Thymus (tissue), 14 donors: ENCODE measurements around the gene F8A3. TPM values are rescaled to one million over a fixed set of nuclear protein-coding genes. Genes with fewer than 3 reads are reported as not detected.
"Not testable (repeated sequence)": the region's sequence is repeated elsewhere in the genome, so short reads cannot be mapped to it uniquely, and the experiment has no call there.

Source experiments
- DNase-seq, 9 donors: peaks; one replicate each; pipeline ENCODE4 v3.0.0-alpha.2; 2013; ENCODE audit warnings: low spot score in 9 of 9, low read depth in 6 of 9, missing footprints in 1 of 9
- H3K27ac ChIP-seq, 2 donors: one replicate each; pipeline ENCODE4 v1.5.1; 2013; ENCODE audit warnings: control low read depth in 1 of 2, low read depth in 1 of 2, low read length in 1 of 2, mild to moderate bottlenecking in 1 of 2, moderate library complexity in 1 of 2
- H3K27me3 ChIP-seq, 2 donors: one replicate each; pipeline ENCODE4 v1.5.1; 2013; ENCODE audit warnings: low read length in 1 of 2; ENCODE audit not compliant: control insufficient read depth in 2 of 2, insufficient read depth in 1 of 2
- H3K36me3 ChIP-seq, 2 donors: one replicate each; pipeline ENCODE4 v1.5.1; 2013; ENCODE audit warnings: low read length in 1 of 2, mild to moderate bottlenecking in 1 of 2, moderate library complexity in 1 of 2; ENCODE audit not compliant: control insufficient read depth in 2 of 2, insufficient read depth in 2 of 2
- H3K4me1 ChIP-seq, 2 donors: one replicate each; pipeline ENCODE4 v1.5.1; 2013; ENCODE audit warnings: low read length in 2 of 2; ENCODE audit not compliant: control insufficient read depth in 2 of 2, insufficient read depth in 2 of 2
- H3K4me3 ChIP-seq, 2 donors: one replicate each; pipeline ENCODE4 v1.5.1; 2013; ENCODE audit warnings: low read length in 2 of 2, control low read depth in 1 of 2, mild to moderate bottlenecking in 1 of 2
- H3K9me3 ChIP-seq, 2 donors: one replicate each; pipeline ENCODE4 v1.5.1; 2013; ENCODE audit warnings: low read length in 1 of 2, mild to moderate bottlenecking in 1 of 2; ENCODE audit not compliant: control insufficient read depth in 2 of 2, insufficient read depth in 1 of 2
- WGBS: extraction: QIAGEN DNeasy Blood & Tissue Kit; methylation state at CpG from one replicate; pipeline ENCODE4 v1.1.7; 2013; 5-methylcytosine and 5-hydroxymethylcytosine counted together
- long read RNA-seq, 10 donors: transcript quantifications; one replicate each; lab custom pipeline, GENCODE V29; 2026
- polyA plus RNA-seq: library from polyadenylated mRNA; stranded (reverse); fragments of 200-250 nt; gene quantifications from one replicate; pipeline ENCODE4 v1.2.3, GENCODE V29; 2013
- total RNA-seq: library from RNA; stranded (reverse); fragments of 120-200 nt; gene quantifications from one replicate; pipeline ENCODE4 v1.2.4, GENCODE V29; 2013
- donor health status: healthy.

The F8A3 gene
- total RNA-seq: 0.38 TPM
- 4.4 TPM for polyA plus RNA-seq
- long read RNA-seq, donor 1: 0 reads
- long read RNA-seq, donor 2, transcript F8A3-201 (1 exons, 1,759 nt): major isoform, 21 of 21 reads
- long read RNA-seq, donor 2, partial matches to known transcripts: 0 of 21 reads
- long read RNA-seq, donor 2, other reads (novel, unspliced or antisense): 0 of 21 reads
- long read RNA-seq, donor 3, transcript F8A3-201 (1 exons, 1,759 nt): major isoform, 17 of 17 reads
- long read RNA-seq, donor 3, partial matches to known transcripts: 0 of 17 reads
- long read RNA-seq, donor 3, other reads (novel, unspliced or antisense): 0 of 17 reads
- long read RNA-seq, donor 4, partial matches to known transcripts: 0 of 4 reads
- long read RNA-seq, donor 4, other reads (novel, unspliced or antisense): 0 of 4 reads
- long read RNA-seq, donor 5, transcript F8A3-201 (1 exons, 1,759 nt): major isoform, 7 of 7 reads
- long read RNA-seq, donor 5, partial matches to known transcripts: 0 of 7 reads
- long read RNA-seq, donor 5, other reads (novel, unspliced or antisense): 0 of 7 reads
- long read RNA-seq, donor 6, partial matches to known transcripts: 0 of 2 reads
- long read RNA-seq, donor 6, other reads (novel, unspliced or antisense): 0 of 2 reads
- long read RNA-seq, donor 7, transcript F8A3-201 (1 exons, 1,759 nt): major isoform, 10 of 10 reads
- long read RNA-seq, donor 7, partial matches to known transcripts: 0 of 10 reads
- long read RNA-seq, donor 7, other reads (novel, unspliced or antisense): 0 of 10 reads
- long read RNA-seq, donor 8, partial matches to known transcripts: 0 of 2 reads
- long read RNA-seq, donor 8, other reads (novel, unspliced or antisense): 0 of 2 reads
- long read RNA-seq, donor 9, transcript F8A3-201 (1 exons, 1,759 nt): major isoform, 8 of 8 reads
- long read RNA-seq, donor 9, partial matches to known transcripts: 0 of 8 reads
- long read RNA-seq, donor 9, other reads (novel, unspliced or antisense): 0 of 8 reads
- long read RNA-seq, donor 10, transcript F8A3-201 (1 exons, 1,759 nt): major isoform, 6 of 6 reads
- long read RNA-seq, donor 10, partial matches to known transcripts: 0 of 6 reads
- long read RNA-seq, donor 10, other reads (novel, unspliced or antisense): 0 of 6 reads

DNA sequence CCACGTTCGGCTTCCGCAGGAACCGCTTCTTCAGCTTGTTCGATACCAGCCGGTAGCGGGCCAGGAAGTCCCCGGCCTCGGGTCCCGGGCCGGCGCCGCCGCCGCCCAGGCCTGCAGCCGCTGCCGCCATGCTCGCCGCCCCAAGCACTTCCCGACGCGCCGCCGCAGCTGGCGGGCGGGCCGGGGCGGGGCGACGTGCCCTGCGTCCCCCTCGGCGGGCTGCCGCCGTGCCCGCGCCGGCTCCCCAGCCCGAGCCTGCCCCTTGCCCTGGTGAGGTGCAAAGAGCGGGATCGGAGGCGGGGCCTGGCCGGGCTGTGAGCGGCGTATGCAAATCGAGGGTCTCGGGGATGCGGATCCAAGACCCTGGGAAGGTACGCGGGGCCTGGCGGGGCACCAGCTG, at the start of gene F8A3:
Gene F8A3, minus strand, starts transcription at position 150 of the 400 bp plus-strand sequence. Its CDS starts 20 bp downstream, at position 130.
- no CpG with 5 or more reads among the region's 51 CpGs for WGBS
- not testable (repeated sequence) for H3K27me3 ChIP-seq, H3K4me3 ChIP-seq, H3K36me3 ChIP-seq, DNase-seq, H3K4me1 ChIP-seq, H3K9me3 ChIP-seq, H3K27ac ChIP-seq

DNA sequence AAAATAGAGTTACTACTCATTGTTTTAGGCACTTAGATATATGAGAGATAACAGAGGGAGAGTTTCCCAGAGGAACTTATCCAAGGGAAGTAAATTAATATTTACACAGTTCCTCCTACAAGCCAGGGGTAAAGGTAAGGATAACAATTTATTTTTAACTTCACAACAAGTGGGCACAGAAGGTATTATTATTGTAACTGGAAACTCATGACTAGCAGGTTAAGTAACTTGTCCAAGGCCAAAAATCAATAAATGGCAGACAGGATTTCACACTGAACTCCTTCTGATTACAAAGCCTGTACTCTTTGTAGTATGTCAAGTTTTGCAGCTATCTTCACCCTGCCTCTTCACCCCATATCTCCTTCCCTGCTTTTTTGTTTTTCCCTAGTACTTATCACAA, 46.9 kb upstream of the F8A3 start:
- H3K27ac ChIP-seq: no peak overlapping the region
- no peaks in the 10 kb centered on the region for H3K4me1 ChIP-seq
- no peak overlapping the region for H3K4me3 ChIP-seq
- no peak for DNase-seq
- no peaks in the 10 kb centered on the region for H3K27me3 ChIP-seq
- H3K9me3 ChIP-seq: no peaks in the 10 kb centered on the region
- H3K36me3 ChIP-seq: peaks cover 0 to 2% of the 10 kb centered on the region in 2 donors

- H3K27me3 ChIP-seq, H3K36me3 ChIP-seq, H3K9me3 ChIP-seq, H3K4me1 ChIP-seq, H3K4me3 ChIP-seq, H3K27ac ChIP-seq, DNase-seq: not testable (repeated sequence)
- no CpG with 5 or more reads among the region's 2 CpGs for WGBS
Measured at GRCh38 chrX:155495134-155495533, 36.7 kb upstream of the F8A3 start.

DNA sequence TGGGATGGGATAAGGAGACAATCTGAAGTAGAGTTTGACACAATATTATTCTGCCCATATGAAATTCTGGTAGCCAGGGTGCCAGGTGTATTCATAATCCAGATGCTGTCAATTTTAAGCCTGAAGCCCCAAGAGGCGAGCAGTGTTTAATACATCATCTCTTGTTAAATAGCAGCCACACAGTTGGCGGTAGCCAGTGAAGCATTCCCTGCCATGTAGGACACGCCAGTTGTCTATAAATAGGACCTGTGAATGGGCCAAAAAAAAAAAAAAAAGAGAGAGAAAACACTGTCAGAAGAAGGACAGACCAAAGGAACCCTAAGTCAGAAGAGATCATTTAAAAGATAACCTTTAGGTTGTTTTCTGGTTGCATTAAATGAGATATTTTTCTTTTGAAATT, 33.0 kb upstream of the F8A3 start:
- not testable (repeated sequence) for DNase-seq, H3K4me1 ChIP-seq, H3K4me3 ChIP-seq, H3K9me3 ChIP-seq, H3K27me3 ChIP-seq, H3K27ac ChIP-seq, H3K36me3 ChIP-seq
- no CpG with 5 or more reads among the region's 3 CpGs for WGBS

DNA sequence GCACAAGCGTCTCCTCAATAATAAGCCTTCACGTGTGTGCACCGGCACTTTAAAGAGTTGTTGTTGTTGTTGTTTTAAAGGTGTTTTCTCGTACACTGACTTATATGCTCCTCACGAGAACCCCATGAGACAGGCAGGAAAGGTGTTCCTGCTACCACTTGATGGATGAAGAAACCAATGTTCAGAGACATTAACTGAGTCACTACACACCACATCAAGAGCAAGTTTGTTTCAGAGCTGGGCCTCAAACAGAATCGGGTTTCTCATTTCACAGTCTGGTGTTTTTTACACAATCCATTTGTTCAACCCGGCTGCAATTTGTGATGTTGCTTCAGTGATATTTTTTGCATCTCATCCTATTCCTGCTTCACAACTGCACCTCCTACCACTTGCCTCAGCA, 18.7 kb upstream of the F8A3 start:
- no CpG with 5 or more reads among the region's 7 CpGs for WGBS
- not testable (repeated sequence) for H3K4me1 ChIP-seq, H3K27me3 ChIP-seq, H3K9me3 ChIP-seq, H3K4me3 ChIP-seq, H3K36me3 ChIP-seq, DNase-seq, H3K27ac ChIP-seq

- not testable (repeated sequence) for H3K27me3 ChIP-seq, H3K4me3 ChIP-seq, H3K9me3 ChIP-seq, H3K4me1 ChIP-seq, H3K27ac ChIP-seq, DNase-seq, H3K36me3 ChIP-seq
- no CpG with 5 or more reads among the region's 9 CpGs for WGBS
Measured at GRCh38 chrX:155466269-155466938, 8.0 kb upstream of the F8A3 start.

DNA sequence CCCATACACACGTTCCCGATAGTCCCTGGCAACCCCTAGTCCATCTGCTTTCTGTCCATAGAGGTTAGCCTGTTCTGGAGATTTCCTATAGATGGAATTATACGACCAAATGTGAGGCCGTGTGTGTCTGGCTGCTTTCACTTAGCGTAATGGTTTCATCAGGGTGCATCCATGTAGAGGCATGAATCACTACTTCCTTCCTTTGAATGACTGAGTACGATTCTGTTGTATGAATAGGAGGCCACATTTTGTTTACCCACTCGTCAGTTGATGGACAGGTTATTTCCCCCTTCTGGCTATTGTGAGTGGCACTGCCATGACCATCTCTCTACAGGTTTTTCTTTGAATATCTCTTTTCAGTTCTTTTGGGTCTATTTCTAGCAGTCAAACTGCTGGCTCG, 2.1 kb upstream of the F8A3 start:
- H3K27ac ChIP-seq, H3K27me3 ChIP-seq, DNase-seq, H3K4me1 ChIP-seq, H3K36me3 ChIP-seq, H3K9me3 ChIP-seq, H3K4me3 ChIP-seq: not testable (repeated sequence)
- no CpG with 5 or more reads among the region's 8 CpGs for WGBS

- not testable (repeated sequence) for H3K4me1 ChIP-seq, H3K36me3 ChIP-seq, H3K27me3 ChIP-seq, H3K27ac ChIP-seq, H3K4me3 ChIP-seq, H3K9me3 ChIP-seq, DNase-seq
- WGBS: no CpG with 5 or more reads among the region's 97 CpGs
Measured at GRCh38 chrX:155457761-155458447, 516 bp downstream of the F8A3 start.
